Peyer's patch (tissue), 4 donors: ENCODE data around the gene ZC3H11A.
"Not testable (repeated sequence)": the region's sequence is repeated elsewhere in the genome, so short reads cannot be mapped to it uniquely, and the experiment has no call there.

ENCODE experiments used
- POLR2A ChIP-seq, 2 donors: fragments of 450-650 bp; IDR thresholded peaks; one replicate each; pipeline ENCODE4 v1.5.1; 2017; ENCODE audit warnings: antibody characterized with exemption in 2 of 2, mild to moderate bottlenecking in 2 of 2, moderate library complexity in 2 of 2
- TF ChIP-seq, protein P1 (sequence below), 6 experiments: fragments of 450-650 bp in 4 of 6; fragments of 200-600 bp in 2 of 6; sonication (generic) in 1 of 6; IDR thresholded peaks; one replicate each; pipeline ENCODE4 v1.5.1; 2017 to 2019; ENCODE audit warnings: antibody characterized with exemption in 6 of 6, mild to moderate bottlenecking in 3 of 6, moderate library complexity in 1 of 6

DNA sequence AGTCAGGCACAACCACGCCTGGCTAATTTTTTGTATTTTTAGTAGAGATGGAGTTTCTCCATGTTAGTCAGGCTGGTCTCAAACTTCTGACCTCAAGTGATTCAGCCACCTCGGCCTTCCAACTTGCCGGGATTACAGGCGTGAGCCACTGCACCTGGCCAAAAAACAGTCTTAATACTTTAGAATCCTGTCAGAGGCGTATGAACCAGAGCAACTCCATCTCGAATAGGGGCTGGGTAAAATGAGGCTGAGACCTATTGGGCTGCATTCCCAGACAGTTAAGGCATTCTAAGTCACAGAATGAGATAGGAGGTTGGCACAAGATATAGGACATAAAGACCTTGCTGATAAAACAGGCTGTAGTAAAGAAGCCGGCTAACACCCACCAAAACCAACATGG, 33.5 kb upstream of the ZC3H11A start:
- TF ChIP-seq, protein P1, sequence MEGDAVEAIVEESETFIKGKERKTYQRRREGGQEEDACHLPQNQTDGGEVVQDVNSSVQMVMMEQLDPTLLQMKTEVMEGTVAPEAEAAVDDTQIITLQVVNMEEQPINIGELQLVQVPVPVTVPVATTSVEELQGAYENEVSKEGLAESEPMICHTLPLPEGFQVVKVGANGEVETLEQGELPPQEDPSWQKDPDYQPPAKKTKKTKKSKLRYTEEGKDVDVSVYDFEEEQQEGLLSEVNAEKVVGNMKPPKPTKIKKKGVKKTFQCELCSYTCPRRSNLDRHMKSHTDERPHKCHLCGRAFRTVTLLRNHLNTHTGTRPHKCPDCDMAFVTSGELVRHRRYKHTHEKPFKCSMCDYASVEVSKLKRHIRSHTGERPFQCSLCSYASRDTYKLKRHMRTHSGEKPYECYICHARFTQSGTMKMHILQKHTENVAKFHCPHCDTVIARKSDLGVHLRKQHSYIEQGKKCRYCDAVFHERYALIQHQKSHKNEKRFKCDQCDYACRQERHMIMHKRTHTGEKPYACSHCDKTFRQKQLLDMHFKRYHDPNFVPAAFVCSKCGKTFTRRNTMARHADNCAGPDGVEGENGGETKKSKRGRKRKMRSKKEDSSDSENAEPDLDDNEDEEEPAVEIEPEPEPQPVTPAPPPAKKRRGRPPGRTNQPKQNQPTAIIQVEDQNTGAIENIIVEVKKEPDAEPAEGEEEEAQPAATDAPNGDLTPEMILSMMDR (IDR thresholded peaks at IDR 0.05), result not testable (repeated sequence)
- not testable (repeated sequence) for TF ChIP-seq POLR2A (IDR thresholded peaks at IDR 0.05)
